ENCODE data around the gene TSPAN18.

GRCh38 chr11:44872556-44872955 lies 145.8 kb downstream of the TSPAN18 start:
- TF ChIP-seq CTCF (conservative IDR thresholded peaks at IDR 0.05; ENCODE audit: low read length) (no peak), EZH2phosphoT487 (IDR thresholded peaks at IDR 0.05; ENCODE audit: borderline replicate concordance) (no peak)
